ENCODE measurements around the gene KCNJ16.

DNA sequence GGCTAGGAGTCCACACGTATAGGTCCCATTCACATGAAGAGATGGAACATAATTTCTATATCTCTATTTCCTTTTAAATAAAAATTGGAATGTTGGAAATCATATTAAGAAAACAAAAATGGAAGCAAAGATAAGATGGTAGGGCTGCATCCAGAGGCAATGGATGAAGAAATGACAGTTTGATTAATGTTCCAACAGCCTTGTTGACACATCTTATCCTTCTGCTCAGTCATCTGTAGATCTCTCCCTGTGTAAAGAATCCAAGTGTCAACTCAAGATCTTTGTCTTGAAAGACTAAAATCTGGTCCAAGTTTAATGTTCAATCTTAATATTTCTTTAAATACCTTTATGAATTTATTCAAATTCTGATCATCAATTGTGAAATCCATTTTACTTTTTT, 86.5 kb downstream of the KCNJ16 start:
- TF ChIP-seq, protein P1, sequence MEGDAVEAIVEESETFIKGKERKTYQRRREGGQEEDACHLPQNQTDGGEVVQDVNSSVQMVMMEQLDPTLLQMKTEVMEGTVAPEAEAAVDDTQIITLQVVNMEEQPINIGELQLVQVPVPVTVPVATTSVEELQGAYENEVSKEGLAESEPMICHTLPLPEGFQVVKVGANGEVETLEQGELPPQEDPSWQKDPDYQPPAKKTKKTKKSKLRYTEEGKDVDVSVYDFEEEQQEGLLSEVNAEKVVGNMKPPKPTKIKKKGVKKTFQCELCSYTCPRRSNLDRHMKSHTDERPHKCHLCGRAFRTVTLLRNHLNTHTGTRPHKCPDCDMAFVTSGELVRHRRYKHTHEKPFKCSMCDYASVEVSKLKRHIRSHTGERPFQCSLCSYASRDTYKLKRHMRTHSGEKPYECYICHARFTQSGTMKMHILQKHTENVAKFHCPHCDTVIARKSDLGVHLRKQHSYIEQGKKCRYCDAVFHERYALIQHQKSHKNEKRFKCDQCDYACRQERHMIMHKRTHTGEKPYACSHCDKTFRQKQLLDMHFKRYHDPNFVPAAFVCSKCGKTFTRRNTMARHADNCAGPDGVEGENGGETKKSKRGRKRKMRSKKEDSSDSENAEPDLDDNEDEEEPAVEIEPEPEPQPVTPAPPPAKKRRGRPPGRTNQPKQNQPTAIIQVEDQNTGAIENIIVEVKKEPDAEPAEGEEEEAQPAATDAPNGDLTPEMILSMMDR (IDR thresholded peaks at IDR 0.05 in 4 of 5, conservative IDR thresholded peaks at IDR 0.05 in 1 of 5) = no peak
- TF ChIP-seq POLR2A (IDR thresholded peaks at IDR 0.05) = no peak

Data from gastrocnemius medialis (tissue), 4 donors.